Lung (tissue), 12 donors: ENCODE results near the gene MRGPRF. TPM values are rescaled to one million over a fixed set of nuclear protein-coding genes. Genes with fewer than 3 reads are reported as not detected.

Source experiments
- ATAC-seq: fragments of 200-7000 bp; cut with Tn5 transposase; one replicate; pipeline ENCODE4 v1.9.1; 2020; ENCODE audit warnings: moderate number of reproducible peaks; ENCODE audit not compliant: insufficient read depth, low FRiP score
- DNase-seq, 3 donors: peaks; one replicate each; pipeline ENCODE4 v3.0.0-alpha.2; 2013 to 2017
- H3K27ac ChIP-seq, 2 donors: one replicate each; pipeline ENCODE4 v1.5.1; 2013; ENCODE audit warnings: mild to moderate bottlenecking in 2 of 2, moderate library complexity in 2 of 2, control low read depth in 1 of 2, inconsistent platforms in 1 of 2, low read depth in 1 of 2, low read length in 1 of 2
- H3K27me3 ChIP-seq, 3 donors: one replicate each; pipeline ENCODE4 v1.5.1; 2013; ENCODE audit warnings: low read length in 2 of 3; ENCODE audit not compliant: control insufficient read depth in 3 of 3, insufficient read depth in 3 of 3
- H3K36me3 ChIP-seq, 4 donors: one replicate each; pipeline ENCODE4 v1.5.1; 2013; ENCODE audit warnings: low read length in 4 of 4, mild to moderate bottlenecking in 1 of 4, moderate library complexity in 1 of 4; ENCODE audit not compliant: control insufficient read depth in 4 of 4, insufficient read depth in 4 of 4
- H3K4me1 ChIP-seq, 5 donors: one replicate each; pipeline ENCODE4 v1.5.1; 2013; ENCODE audit warnings: low read length in 5 of 5, mild to moderate bottlenecking in 2 of 5, moderate library complexity in 1 of 5; ENCODE audit not compliant: control insufficient read depth in 5 of 5, insufficient read depth in 5 of 5
- H3K4me3 ChIP-seq: one replicate; pipeline ENCODE4 v1.5.1; 2013; ENCODE audit warnings: mild to moderate bottlenecking, control low read depth, moderate library complexity
- H3K9ac ChIP-seq, 2 donors: one replicate each; pipeline ENCODE4 v1.5.1; 2013; ENCODE audit warnings: low read length in 2 of 2, control low read depth in 1 of 2; ENCODE audit not compliant: insufficient read depth in 1 of 2
- H3K9me3 ChIP-seq, 4 donors: one replicate each; pipeline ENCODE4 v1.5.1; 2013; ENCODE audit warnings: low read length in 3 of 4, mild to moderate bottlenecking in 1 of 4, moderate library complexity in 1 of 4; ENCODE audit not compliant: control insufficient read depth in 4 of 4, insufficient read depth in 3 of 4
- CTCF ChIP-seq: IDR thresholded peaks from 2 replicates; pipeline ENCODE4 v1.5.1; 2012; ENCODE audit warnings: mild to moderate bottlenecking; ENCODE audit errors: control extremely low read depth, extremely low read depth
- WGBS, 2 donors: extraction: QIAGEN DNeasy Blood & Tissue Kit; methylation state at CpG; one replicate each; pipeline ENCODE4 v1.1.7; 2013; 5-methylcytosine and 5-hydroxymethylcytosine counted together
- polyA plus RNA-seq, 2 donors: library from polyadenylated mRNA; stranded (reverse); fragments of 200-250 nt; gene quantifications; one replicate each; pipeline ENCODE4 v1.2.1, GENCODE V29; 2013
- total RNA-seq, 2 donors: library from RNA; depleted of rRNA in 1 of 2; stranded (reverse); fragments of >200 nt in 1 of 2; gene quantifications; one replicate each; pipeline ENCODE4 v1.2.1, GENCODE V29; 2014 to 2021
- donor health status: control.
- donor health status: control.
- donor health status: Bipolar disorder and iron deficiency.
- donor health status: healthy.
- donor health status: DM: yes; HTN: yes; CAD: no.

Gene MRGPRF
- total and polyA plus RNA-seq, 4 donors, result 9.2 to 16.8 (median 12.2) TPM

- WGBS, 2 donors, result 87 to 92% methylated on average over 15 of the region's 15 CpGs
- ATAC-seq (no peak), DNase-seq (no peak)
- no peak for TF ChIP-seq CTCF
- peaks cover 0 to 3% (median 0%) of the 10 kb centered on the region in 4 donors for H3K9me3 ChIP-seq
- H3K36me3 ChIP-seq, result no peaks in the 10 kb centered on the region
- H3K27me3 ChIP-seq, result no peaks in the 10 kb centered on the region
- H3K27ac ChIP-seq, result no peak overlapping the region
- no peaks in the 10 kb centered on the region for H3K4me1 ChIP-seq
- no peak overlapping the region for H3K9ac ChIP-seq
- no peak overlapping the region for H3K4me3 ChIP-seq
Measured at GRCh38 chr11:68965901-68966853, 46.9 kb downstream of the MRGPRF start.

GRCh38 chr11:68963779-68964178, 49.3 kb downstream of the MRGPRF start:
- Histone ChIP-seq H3K4me3 (no peak overlapping the region), H3K36me3 (no peaks in the 10 kb centered on the region), H3K4me1 (no peaks in the 10 kb centered on the region), H3K9ac (no peak overlapping the region), H3K9me3 (peaks cover 0 to 3% (median 0%) of the 10 kb centered on the region in 4 donors), H3K27ac (no peak overlapping the region), H3K27me3 (no peaks in the 10 kb centered on the region)
- ATAC-seq (peak; percentile 11), DNase-seq (no peak)
- no peak for TF ChIP-seq CTCF
- WGBS, 2 donors, result 96 to 98% methylated on average over 3 of the region's 3 CpGs

GRCh38 chr11:68962527-68963250, 50.4 kb downstream of the MRGPRF start:
- DNase-seq (no peak), ATAC-seq (no peak)
- Histone ChIP-seq H3K27ac (no peak overlapping the region), H3K36me3 (no peaks in the 10 kb centered on the region), H3K9me3 (peaks cover 0 to 3% (median 0%) of the 10 kb centered on the region in 4 donors), H3K4me3 (no peak overlapping the region), H3K27me3 (no peaks in the 10 kb centered on the region), H3K4me1 (no peaks in the 10 kb centered on the region), H3K9ac (no peak overlapping the region)
- no peak for TF ChIP-seq CTCF
- 57 to 70% methylated on average over 15 to 16 of the region's 16 CpGs for WGBS, 2 donors
